Astrocyte (in vitro differentiated cells and primary cell): ENCODE data around the gene SOX30. TPM values are rescaled to one million over a fixed set of nuclear protein-coding genes. Genes with fewer than 3 reads are reported as not detected.
A peak's percentile ranks its signal among the peaks of the same experiment; 100 is the strongest.

Experiments
- DNase-seq: peaks from one replicate; pipeline ENCODE4 v3.0.0-alpha.2; 2010; ENCODE audit warnings: low read depth
- FAIRE-seq: peaks from 2 replicates; lab custom pipeline; 2011; peaks lifted over from hg19 to GRCh38; lab: Jason Lieb, UNC
- H2AFZ ChIP-seq: 2 replicates; pipeline ENCODE4 v1.6.0; 2012; ENCODE audit warnings: low read depth, low read length, inconsistent platforms
- H3K27ac ChIP-seq: 2 replicates; pipeline ENCODE4 v1.5.1; 2011; ENCODE audit warnings: low read depth, low read length, inconsistent platforms
- H3K27me3 ChIP-seq: 2 replicates; pipeline ENCODE4 v1.6.0; 2011; ENCODE audit warnings: low read length, inconsistent platforms; ENCODE audit not compliant: insufficient read depth
- H3K36me3 ChIP-seq: 2 replicates; pipeline ENCODE4 v1.5.1; 2011; ENCODE audit warnings: low read length, inconsistent platforms; ENCODE audit not compliant: insufficient read depth
- H3K4me1 ChIP-seq: 2 replicates; pipeline ENCODE4 v1.5.1; 2011; ENCODE audit warnings: low read length, inconsistent platforms; ENCODE audit not compliant: insufficient read depth
- H3K4me2 ChIP-seq: 2 replicates; pipeline ENCODE4 v1.6.0; 2012; ENCODE audit warnings: low read length, inconsistent platforms
- H3K4me3 ChIP-seq: 2 replicates; pipeline ENCODE4 v1.5.1; 2011; ENCODE audit warnings: low read depth, mild to moderate bottlenecking, low read length, inconsistent platforms; ENCODE audit not compliant: insufficient read depth
- H3K79me2 ChIP-seq: 2 replicates; pipeline ENCODE4 v1.6.0; 2012; ENCODE audit warnings: mild to moderate bottlenecking, low read length, inconsistent platforms; ENCODE audit not compliant: insufficient read depth
- H3K9ac ChIP-seq: 2 replicates; pipeline ENCODE4 v1.6.0; 2012; ENCODE audit warnings: mild to moderate bottlenecking, low read length, inconsistent platforms
- H3K9me3 ChIP-seq: 2 replicates; pipeline ENCODE4 v1.5.1; 2012; ENCODE audit warnings: low read depth, mild to moderate bottlenecking, low read length, inconsistent platforms; ENCODE audit not compliant: insufficient read depth
- H4K20me1 ChIP-seq: 2 replicates; pipeline ENCODE4 v1.6.0; 2012; ENCODE audit warnings: low read length, inconsistent platforms; ENCODE audit not compliant: insufficient read depth
- H3K27ac Mint-ChIP-seq: one replicate; pipeline ENCODE4 v1.8.0; 2021; ENCODE audit warnings: mild to moderate bottlenecking, mixed read lengths; ENCODE audit not compliant: unreplicated experiment
- H3K27me3 Mint-ChIP-seq: one replicate; pipeline ENCODE4 v1.8.0; 2021; ENCODE audit warnings: low read depth, mixed read lengths; ENCODE audit not compliant: unreplicated experiment
- H3K36me3 Mint-ChIP-seq: one replicate; pipeline ENCODE4 v1.8.0; 2021; ENCODE audit warnings: low read depth, mixed read lengths; ENCODE audit not compliant: unreplicated experiment
- H3K4me1 Mint-ChIP-seq: one replicate; pipeline ENCODE4 v1.8.0; 2021; ENCODE audit warnings: low read depth, mixed read lengths; ENCODE audit not compliant: unreplicated experiment
- H3K4me3 Mint-ChIP-seq: one replicate; pipeline ENCODE4 v1.8.0; 2021; ENCODE audit warnings: mild to moderate bottlenecking, moderate library complexity, mixed read lengths; ENCODE audit not compliant: unreplicated experiment
- H3K9me3 Mint-ChIP-seq: one replicate; pipeline ENCODE4 v1.8.0; 2021; ENCODE audit warnings: mild to moderate bottlenecking, mixed read lengths; ENCODE audit not compliant: unreplicated experiment
- CTCF ChIP-seq: IDR thresholded peaks from 2 replicates; pipeline ENCODE4 v1.5.1; 2011; ENCODE audit warnings: low read depth, mild to moderate bottlenecking, inconsistent platforms, low read length, moderate library complexity; ENCODE audit not compliant: insufficient read depth
- EZH2 ChIP-seq: IDR thresholded peaks from 2 replicates; pipeline ENCODE4 v1.6.1; 2012; ENCODE audit warnings: mild to moderate bottlenecking, low read length, inconsistent platforms; ENCODE audit not compliant: insufficient read depth
- total RNA-seq: library from RNA; stranded (reverse); gene quantifications from 2 replicates; pipeline ENCODE4 v1.2.1, GENCODE V29; 2021

SOX30 gene
- total RNA-seq, 1 donor from 2014 or later, result 0.14 TPM

- Histone ChIP-seq H3K27ac (no peak overlapping the region), H3K27me3 (no peaks in the 10 kb centered on the region), H3K9ac (no peak overlapping the region), H4K20me1 (no peaks in the 10 kb centered on the region), H3K4me3 (no peak overlapping the region), H2AFZ (no peak overlapping the region), H3K36me3 (no peaks in the 10 kb centered on the region), H3K4me1 (peaks cover 8% of the 10 kb centered on the region), H3K4me2 (peak overlapping the region; percentile 28), H3K9me3 (no peaks in the 10 kb centered on the region), H3K79me2 (no peaks in the 10 kb centered on the region)
- Mint-ChIP-seq H3K4me3 (no peak overlapping the region), H3K27ac (no peak overlapping the region), H3K4me1 (no peaks in the 10 kb centered on the region), H3K36me3 (no peaks in the 10 kb centered on the region), H3K9me3 (peaks cover 3% of the 10 kb centered on the region), H3K27me3 (no peaks in the 10 kb centered on the region)
- DNase-seq (no peak), FAIRE-seq (peak; percentile 43)
- TF ChIP-seq CTCF (no peak), EZH2 (no peak)
Observed at GRCh38 chr5:157593052-157593757, 59.0 kb downstream of the SOX30 start.

- H3K4me1 Mint-ChIP-seq, result no peaks in the 10 kb centered on the region
- no peaks in the 10 kb centered on the region for H3K27me3 ChIP-seq
Observed at GRCh38 chr5:157592594-157592993, 59.6 kb downstream of the SOX30 start.

More at GRCh38 chr5:157592594-157592993, 59.6 kb downstream of the SOX30 start:
- H3K4me1 ChIP-seq, result peaks cover 8% of the 10 kb centered on the region
- H3K9ac ChIP-seq, result no peak overlapping the region
- Mint-ChIP-seq H3K9me3 (peaks cover 3% of the 10 kb centered on the region), H3K36me3 (no peaks in the 10 kb centered on the region), H3K27ac (no peak overlapping the region), H3K27me3 (no peaks in the 10 kb centered on the region), H3K4me3 (no peak overlapping the region)
- H3K4me2 ChIP-seq, result peak overlapping the region; percentile 28
- H2AFZ ChIP-seq, result no peak overlapping the region
- no peak for DNase-seq
- H3K36me3 ChIP-seq, result no peaks in the 10 kb centered on the region
- no peak overlapping the region for H3K27ac ChIP-seq
- H3K79me2 ChIP-seq, result no peaks in the 10 kb centered on the region
- no peak for TF ChIP-seq CTCF
- TF ChIP-seq EZH2, result no peak
- no peaks in the 10 kb centered on the region for H4K20me1 ChIP-seq
- no peak overlapping the region for H3K4me3 ChIP-seq
- no peak for FAIRE-seq
- H3K9me3 ChIP-seq, result no peaks in the 10 kb centered on the region
